ENCODE results near the gene DYNLT2.

DYNLT2 gene

GRCh38 chr6:169751242-169752073 is at the start of gene DYNLT2, which contains the start of gene ERMARD:
Gene DYNLT2, minus strand, starts transcription at chr6:169751572. Its CDS starts 114 bp downstream, at chr6:169751458.
Gene ERMARD, plus strand, starts transcription at chr6:169751622. Its CDS starts 36 bp downstream, at chr6:169751658.
- DNase-seq, result peak; percentile 92 to 94

GRCh38 chr6:169800668-169801395 is 49.5 kb upstream of the DYNLT2 start:
- DNase-seq, result no peak

- no peak for DNase-seq
Observed at GRCh38 chr6:169800116-169800667, 48.8 kb upstream of the DYNLT2 start.

- no peak for DNase-seq
Observed at GRCh38 chr6:169799474-169799926, 48.1 kb upstream of the DYNLT2 start.

- no peak for DNase-seq
Observed at GRCh38 chr6:169798764-169799473, 47.5 kb upstream of the DYNLT2 start.

GRCh38 chr6:169795196-169795595 is 43.8 kb upstream of the DYNLT2 start:
- DNase-seq, result no peak

- DNase-seq, result no peak
Observed at GRCh38 chr6:169794317-169795055, 43.1 kb upstream of the DYNLT2 start.

- DNase-seq, result no peak
Observed at GRCh38 chr6:169793408-169793807, 42.0 kb upstream of the DYNLT2 start.

- no peak for DNase-seq
Observed at GRCh38 chr6:169792306-169793015, 41.1 kb upstream of the DYNLT2 start.

- DNase-seq, result no peak
Observed at GRCh38 chr6:169791721-169792131, 40.4 kb upstream of the DYNLT2 start.

GRCh38 chr6:169789944-169790927 is 38.9 kb upstream of the DYNLT2 start:
- peak; percentile 55 to 77 for DNase-seq

GRCh38 chr6:169789146-169789943 is 38.0 kb upstream of the DYNLT2 start:
- no peak for DNase-seq

GRCh38 chr6:169788809-169789145 is 37.4 kb upstream of the DYNLT2 start:
- no peak for DNase-seq

GRCh38 chr6:169787797-169788196 is 36.4 kb upstream of the DYNLT2 start:
- DNase-seq, result no peak

- no peak for DNase-seq
Observed at GRCh38 chr6:169786349-169786748, 35.0 kb upstream of the DYNLT2 start.

GRCh38 chr6:169785566-169785965 is 34.2 kb upstream of the DYNLT2 start:
- no peak for DNase-seq

GRCh38 chr6:169784821-169785340 is 33.5 kb upstream of the DYNLT2 start:
- DNase-seq, result no peak

- DNase-seq, result no peak
Observed at GRCh38 chr6:169783971-169784820, 32.8 kb upstream of the DYNLT2 start.
